GM12873 (cell line): Measurements from ENCODE around the gene NDFIP2.

Experiments used
- TF ChIP-seq, protein P1 (sequence below): IDR thresholded peaks from 2 replicates; pipeline ENCODE4 v1.5.1; 2012; ENCODE audit warnings: low read depth, mild to moderate bottlenecking, moderate library complexity, low read length, control low read depth; ENCODE audit not compliant: insufficient read depth; ENCODE audit errors: missing control alignments

The NDFIP2 gene

DNA sequence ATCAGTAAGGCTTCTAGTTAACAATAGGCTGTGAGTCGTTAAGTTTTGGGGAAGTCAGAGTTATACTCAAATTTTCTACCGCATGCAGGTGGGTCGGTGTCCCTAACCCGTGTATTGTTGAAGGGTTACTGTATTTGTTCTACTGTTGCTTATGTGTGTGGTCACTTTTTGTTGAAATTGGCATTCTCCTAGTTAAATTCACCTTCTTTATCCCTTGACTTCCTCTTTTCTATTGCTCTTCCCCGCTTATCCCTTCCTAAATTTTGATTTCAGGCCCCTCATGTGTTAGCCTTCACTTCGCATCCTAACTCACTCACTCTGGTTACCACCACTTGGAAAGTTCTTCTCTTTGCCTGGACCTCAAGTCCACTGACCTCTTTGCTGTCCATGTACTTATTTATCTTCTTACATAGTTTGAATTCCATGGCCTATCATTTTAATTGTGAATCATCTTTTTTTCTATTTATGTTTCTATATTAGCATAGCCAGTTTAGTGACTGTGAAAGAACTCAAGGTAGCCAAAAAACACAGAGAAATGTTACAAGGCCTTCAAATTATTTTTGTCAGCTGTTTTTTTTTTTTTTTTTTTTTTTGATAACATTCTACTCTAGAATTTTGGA lies 52.9 kb downstream of the NDFIP2 start:
- TF ChIP-seq, protein P1, sequence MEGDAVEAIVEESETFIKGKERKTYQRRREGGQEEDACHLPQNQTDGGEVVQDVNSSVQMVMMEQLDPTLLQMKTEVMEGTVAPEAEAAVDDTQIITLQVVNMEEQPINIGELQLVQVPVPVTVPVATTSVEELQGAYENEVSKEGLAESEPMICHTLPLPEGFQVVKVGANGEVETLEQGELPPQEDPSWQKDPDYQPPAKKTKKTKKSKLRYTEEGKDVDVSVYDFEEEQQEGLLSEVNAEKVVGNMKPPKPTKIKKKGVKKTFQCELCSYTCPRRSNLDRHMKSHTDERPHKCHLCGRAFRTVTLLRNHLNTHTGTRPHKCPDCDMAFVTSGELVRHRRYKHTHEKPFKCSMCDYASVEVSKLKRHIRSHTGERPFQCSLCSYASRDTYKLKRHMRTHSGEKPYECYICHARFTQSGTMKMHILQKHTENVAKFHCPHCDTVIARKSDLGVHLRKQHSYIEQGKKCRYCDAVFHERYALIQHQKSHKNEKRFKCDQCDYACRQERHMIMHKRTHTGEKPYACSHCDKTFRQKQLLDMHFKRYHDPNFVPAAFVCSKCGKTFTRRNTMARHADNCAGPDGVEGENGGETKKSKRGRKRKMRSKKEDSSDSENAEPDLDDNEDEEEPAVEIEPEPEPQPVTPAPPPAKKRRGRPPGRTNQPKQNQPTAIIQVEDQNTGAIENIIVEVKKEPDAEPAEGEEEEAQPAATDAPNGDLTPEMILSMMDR: no peak

- TF ChIP-seq, protein P1: no peak
These were observed 53.6 kb downstream of the NDFIP2 start for GRCh38 chr13:79534596-79534995.

GRCh38 chr13:79538757-79539156 lies 57.8 kb downstream of the NDFIP2 start:
- TF ChIP-seq, protein P1: no peak

DNA sequence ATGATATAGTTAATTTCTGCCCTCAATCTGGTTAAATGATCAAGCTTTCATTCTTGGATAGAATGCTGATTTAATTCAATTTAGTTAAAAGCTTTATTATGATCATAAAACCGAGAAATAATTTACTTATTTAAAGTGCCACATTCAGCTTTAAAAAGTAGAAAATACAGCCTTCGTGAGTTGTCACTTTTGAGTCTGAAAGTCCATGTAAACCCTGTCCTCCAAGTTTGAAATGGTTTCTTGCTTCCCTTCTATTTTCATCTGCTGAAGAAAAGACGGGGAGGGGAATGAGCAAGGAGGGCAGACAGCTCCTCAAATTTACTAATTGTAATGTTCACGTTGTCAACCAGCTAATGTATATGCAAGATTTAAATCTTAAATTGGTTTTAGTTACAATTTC lies 59.5 kb downstream of the NDFIP2 start:
- TF ChIP-seq, protein P1: no peak

DNA sequence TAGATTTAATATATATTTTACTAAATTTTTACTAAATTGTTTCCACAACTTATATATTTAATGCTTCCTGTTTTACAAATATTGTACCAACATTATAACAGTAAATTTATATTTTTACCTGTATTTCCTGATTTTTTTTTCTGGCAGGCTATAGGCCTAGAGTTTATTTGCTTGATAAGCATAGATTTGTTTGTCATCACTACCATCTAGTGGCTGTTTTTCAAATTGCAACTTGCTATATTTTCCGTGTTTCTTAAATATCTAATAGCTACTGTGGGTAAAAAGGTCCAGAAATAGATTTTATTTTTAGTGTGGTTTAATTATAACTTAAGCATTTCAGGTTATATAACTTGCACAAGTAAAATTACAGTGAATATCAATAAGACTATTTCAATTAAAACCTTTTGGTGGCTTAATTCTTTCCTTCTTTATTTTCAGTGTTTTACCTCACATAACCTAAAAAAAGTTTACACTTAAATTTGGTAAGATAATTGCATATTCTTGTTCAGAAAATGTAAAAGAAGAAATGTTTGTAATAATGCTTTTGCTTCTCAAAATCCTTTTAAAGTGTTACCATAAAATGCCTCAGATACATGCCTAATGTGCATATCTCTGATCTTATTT lies 60.6 kb downstream of the NDFIP2 start:
- TF ChIP-seq, protein P1: peak; percentile 47

DNA sequence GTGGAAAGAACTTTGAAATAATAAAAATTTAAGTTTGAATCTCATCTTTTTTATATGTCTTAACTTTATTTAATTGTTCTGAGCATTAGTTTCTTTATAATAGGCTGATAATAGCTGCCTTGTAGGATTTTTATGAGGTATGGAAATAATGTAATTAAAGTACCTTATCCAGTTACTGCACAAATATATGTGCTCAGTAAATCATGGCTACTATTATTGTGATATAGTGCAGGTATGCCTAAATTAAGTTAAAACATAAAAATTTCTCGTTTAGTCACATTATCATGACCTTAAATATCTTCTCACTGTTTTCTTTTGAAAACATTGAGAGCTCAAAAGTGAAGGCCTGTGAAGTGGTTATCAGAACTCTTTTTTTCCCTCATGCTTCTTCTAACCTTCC lies 62.9 kb downstream of the NDFIP2 start:
- TF ChIP-seq, protein P1: no peak

GRCh38 chr13:79547211-79548195 lies 66.5 kb downstream of the NDFIP2 start:
- TF ChIP-seq, protein P1: no peak
